H9 (cell line): Measurements from ENCODE around the gene NRCAM. TPM values are rescaled to one million over a fixed set of nuclear protein-coding genes. Genes with fewer than 3 reads are reported as not detected.

Source experiments
- DNase-seq: peaks from one replicate; pipeline ENCODE4 v3.0.0-alpha.2; 2017
- H2AFZ ChIP-seq: one replicate; pipeline ENCODE4 v1.6.1; 2013; ENCODE audit warnings: mild to moderate bottlenecking, low read length, control low read depth, moderate library complexity
- H2AK5ac ChIP-seq: 2 replicates; pipeline ENCODE4 v1.6.1; 2013; ENCODE audit warnings: low read length, control low read depth, mixed read lengths; ENCODE audit not compliant: insufficient read length
- H2BK120ac ChIP-seq: one replicate; pipeline ENCODE4 v1.6.1; 2013; ENCODE audit warnings: low read depth, mild to moderate bottlenecking, low read length, control low read depth, inconsistent platforms; ENCODE audit not compliant: poor library complexity, severe bottlenecking
- H2BK12ac ChIP-seq: 2 replicates; pipeline ENCODE4 v1.6.1; 2013; ENCODE audit warnings: low read length, control low read depth, mixed read lengths, low read depth; ENCODE audit not compliant: insufficient read length
- H2BK15ac ChIP-seq: 2 replicates; pipeline ENCODE4 v1.6.1; 2013; ENCODE audit warnings: low read depth, low read length, control low read depth
- H2BK20ac ChIP-seq: one replicate; pipeline ENCODE4 v1.6.1; 2013; ENCODE audit warnings: low read depth, mild to moderate bottlenecking, low read length, control low read depth, inconsistent platforms; ENCODE audit not compliant: poor library complexity, severe bottlenecking
- H2BK5ac ChIP-seq: 2 replicates; pipeline ENCODE4 v1.6.1; 2013; ENCODE audit warnings: low read length, control low read depth, mixed read lengths; ENCODE audit not compliant: insufficient read length
- H3K14ac ChIP-seq: 2 replicates; pipeline ENCODE4 v1.6.1; 2013; ENCODE audit warnings: low read length, control low read depth; ENCODE audit not compliant: insufficient read depth
- H3K18ac ChIP-seq: 2 replicates; pipeline ENCODE4 v1.6.1; 2013; ENCODE audit warnings: low read depth, mild to moderate bottlenecking, mixed read lengths, low read length, control low read depth; ENCODE audit not compliant: insufficient read length
- H3K23ac ChIP-seq: 2 replicates; pipeline ENCODE4 v1.6.1; 2013; ENCODE audit warnings: low read length, control low read depth, mixed read lengths, low read depth; ENCODE audit not compliant: insufficient read length
- H3K23me2 ChIP-seq: 2 replicates; pipeline ENCODE4 v1.6.1; 2013; ENCODE audit warnings: low read depth, mild to moderate bottlenecking, mixed read lengths, low read length, control low read depth; ENCODE audit not compliant: insufficient read length, poor library complexity, severe bottlenecking
- H3K27ac ChIP-seq: 2 replicates; pipeline ENCODE4 v1.5.1; 2013; ENCODE audit warnings: low read length, control low read depth, mixed read lengths, low read depth; ENCODE audit not compliant: insufficient read length
- H3K27me3 ChIP-seq: 2 replicates; pipeline ENCODE4 v1.6.1; 2013; ENCODE audit warnings: low read length, control low read depth, inconsistent platforms; ENCODE audit not compliant: insufficient read depth
- H3K4ac ChIP-seq: 2 replicates; pipeline ENCODE4 v1.6.1; 2013; ENCODE audit warnings: low read depth, mild to moderate bottlenecking, control low read depth, inconsistent platforms, low read length, moderate library complexity
- H3K4me1 ChIP-seq: 2 replicates; pipeline ENCODE4 v1.6.1; 2013; ENCODE audit warnings: low read length, control low read depth, inconsistent platforms; ENCODE audit not compliant: insufficient read depth
- H3K4me2 ChIP-seq: 2 replicates; pipeline ENCODE4 v1.6.1; 2013; ENCODE audit warnings: low read length, control low read depth, mixed read lengths; ENCODE audit not compliant: insufficient read length, insufficient read depth
- H3K56ac ChIP-seq: 2 replicates; pipeline ENCODE4 v1.6.1; 2013; ENCODE audit warnings: low read depth, mild to moderate bottlenecking, mixed read lengths, low read length, control low read depth; ENCODE audit not compliant: insufficient read length
- H3K79me1 ChIP-seq: 2 replicates; pipeline ENCODE4 v1.6.1; 2013; ENCODE audit warnings: low read depth, mild to moderate bottlenecking, moderate library complexity, low read length, control low read depth, inconsistent platforms; ENCODE audit not compliant: insufficient read depth, poor library complexity, severe bottlenecking
- H3K79me2 ChIP-seq: 2 replicates; pipeline ENCODE4 v1.6.1; 2013; ENCODE audit warnings: low read length, control low read depth, inconsistent platforms; ENCODE audit not compliant: insufficient read depth
- H3K9ac ChIP-seq: 2 replicates; pipeline ENCODE4 v1.6.1; 2013; ENCODE audit warnings: low read length, control low read depth, mixed read lengths; ENCODE audit not compliant: insufficient read length; ENCODE audit errors: extremely low read depth
- H3K9me3 ChIP-seq: one replicate; pipeline ENCODE4 v1.6.1; 2013; ENCODE audit warnings: low read depth, low read length, inconsistent platforms; ENCODE audit not compliant: control insufficient read depth
- H3T11ph ChIP-seq: one replicate; pipeline ENCODE4 v1.6.1; 2013; ENCODE audit warnings: mild to moderate bottlenecking, low read length, control low read depth, inconsistent platforms
- H4K20me1 ChIP-seq: one replicate; pipeline ENCODE4 v1.6.1; 2013; ENCODE audit not compliant: control insufficient read depth, insufficient read length, insufficient read depth
- H4K5ac ChIP-seq: 2 replicates; pipeline ENCODE4 v1.6.1; 2013; ENCODE audit warnings: low read depth, mild to moderate bottlenecking, mixed read lengths, low read length, control low read depth; ENCODE audit not compliant: insufficient read length
- H4K8ac ChIP-seq: replicated peaks from 2 replicates; pipeline ENCODE4 v1.6.1; 2013; ENCODE audit warnings: low read length, control low read depth, mixed read lengths, low read depth; ENCODE audit not compliant: insufficient read length
- H4K91ac ChIP-seq: 2 replicates; pipeline ENCODE4 v1.6.1; 2013; ENCODE audit warnings: low read depth, mild to moderate bottlenecking, moderate library complexity, mixed read lengths, low read length, control low read depth; ENCODE audit not compliant: insufficient read length
- H3K27ac Mint-ChIP-seq, 3 experiments: 2 replicates in 2 of 3; 3 replicates in 1 of 3; pipeline ENCODE4 v1.8.0; 2020 to 2021; ENCODE audit warnings: mixed read lengths in 3 of 3, mild to moderate bottlenecking in 1 of 3, moderate library complexity in 1 of 3
- H3K27me3 Mint-ChIP-seq: 2 replicates; pipeline ENCODE4 v1.8.0; 2021; ENCODE audit warnings: low read depth, mild to moderate bottlenecking, moderate library complexity, mixed read lengths
- H3K36me3 Mint-ChIP-seq, 3 experiments: 2 replicates in 2 of 3; 3 replicates in 1 of 3; pipeline ENCODE4 v1.8.0; 2020 to 2021; ENCODE audit warnings: low read depth in 3 of 3, mixed read lengths in 3 of 3; ENCODE audit not compliant: insufficient read depth in 1 of 3
- H3K4me1 Mint-ChIP-seq, 2 experiments: 2 replicates each; pipeline ENCODE4 v1.8.0; 2020; ENCODE audit warnings: mixed read lengths in 2 of 2
- H3K4me3 Mint-ChIP-seq, 2 experiments: 2 replicates in 1 of 2; 3 replicates in 1 of 2; pipeline ENCODE4 v1.8.0; 2020 to 2021; ENCODE audit warnings: mild to moderate bottlenecking in 2 of 2, mixed read lengths in 2 of 2, moderate library complexity in 1 of 2
- H3K9me3 Mint-ChIP-seq, 2 experiments: 2 replicates in 1 of 2; 3 replicates in 1 of 2; pipeline ENCODE4 v1.8.0; 2020; ENCODE audit warnings: mild to moderate bottlenecking in 2 of 2, mixed read lengths in 2 of 2, moderate library complexity in 1 of 2
- CTCF ChIP-seq: fragments of 200-600 bp; sonication (generic); conservative IDR thresholded peaks from 3 replicates; pipeline ENCODE4 v1.8.0; 2021; ENCODE audit warnings: antibody characterized with exemption, mild to moderate bottlenecking
- WGBS: extraction: QIAGEN DNeasy Blood & Tissue Kit; methylation state at CpG from one replicate; pipeline ENCODE4 v1.1.7; 2013; ENCODE audit warnings: missing lambda C conversion rate, low lambda C conversion rate, mixed read lengths; ENCODE audit not compliant: insufficient read length; ENCODE audit errors: extremely low coverage; 5-methylcytosine and 5-hydroxymethylcytosine counted together
- total RNA-seq: library from RNA; stranded (reverse); gene quantifications from 2 replicates; pipeline ENCODE4 v1.2.1, GENCODE V29; 2021

The NRCAM gene
- total RNA-seq, 1 experiment from 2014 or later = 2.3 TPM

DNA sequence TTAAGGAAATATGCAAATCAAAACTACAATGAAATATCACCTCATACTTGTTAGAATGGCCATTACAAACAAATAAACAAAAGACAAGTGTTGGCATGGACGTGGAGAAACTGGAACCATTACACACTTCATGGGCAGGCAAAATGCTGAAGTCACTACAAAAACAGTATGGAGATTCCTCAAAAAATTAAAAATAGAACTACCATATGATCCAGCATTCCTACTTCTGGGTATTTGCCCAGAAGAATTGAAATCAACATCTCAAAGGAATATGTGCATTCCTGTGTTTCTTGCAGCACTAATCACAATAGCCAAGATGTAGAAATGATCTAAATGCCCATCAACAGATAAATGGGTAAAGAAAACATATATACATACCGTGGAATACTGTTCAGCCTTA, 83.6 kb downstream of the NRCAM start:
- Mint-ChIP-seq H3K36me3 (no peaks in the 10 kb centered on the region; a peak in 1 of 7 replicates), H3K27ac (no peak overlapping the region), H3K4me1 (peaks cover 9 to 10% of the 10 kb centered on the region in 2 experiments; a peak in 3 of 4 replicates), H3K27me3 (no peaks in the 10 kb centered on the region), H3K4me3 (no peak overlapping the region), H3K9me3 (peaks cover 0 to 4% of the 10 kb centered on the region in 2 experiments; a peak in 1 of 5 replicates)
- Histone ChIP-seq H3K56ac (no peak overlapping the region), H2BK12ac (no peak overlapping the region), H4K5ac (no peak overlapping the region), H2BK5ac (no peak overlapping the region), H3K14ac (no peak overlapping the region), H4K8ac (no peak overlapping the region), H2BK120ac (no peak overlapping the region), H4K20me1 (no peaks in the 10 kb centered on the region), H2AFZ (no peak overlapping the region), H3K79me1 (no peaks in the 10 kb centered on the region), H3K18ac (no peak overlapping the region), H3K23me2 (no peaks in the 10 kb centered on the region), H2BK20ac (no peak overlapping the region), H3K27ac (no peak overlapping the region), H3K4me1 (no peaks in the 10 kb centered on the region), H3K4ac (no peak overlapping the region), H4K91ac (no peak overlapping the region), H2BK15ac (no peak overlapping the region), H3K4me2 (no peak overlapping the region), H2AK5ac (no peak overlapping the region), H3K23ac (no peak overlapping the region), H3K79me2 (no peaks in the 10 kb centered on the region), H3T11ph (no peak overlapping the region), H3K9me3 (no peaks in the 10 kb centered on the region), H3K27me3 (no peaks in the 10 kb centered on the region), H3K9ac (no peak overlapping the region)
- DNase-seq = no peak
- WGBS = no CpG with 5 or more reads among the region's 2 CpGs
- no peak for TF ChIP-seq CTCF
